Osteocyte (in vitro differentiated cells): Measurements from ENCODE around the gene VPS41. TPM values are rescaled to one million over a fixed set of nuclear protein-coding genes. Genes with fewer than 3 reads are reported as not detected.
A peak's percentile ranks its signal among the peaks of the same experiment; 100 is the strongest.

Source experiments
- DNase-seq: peaks from one replicate; pipeline ENCODE4 v3.0.0; 2021; ENCODE audit warnings: mixed read lengths; ENCODE audit not compliant: unreplicated experiment; ENCODE audit errors: extremely low spot score
- H3K27ac Mint-ChIP-seq: one replicate; pipeline ENCODE4 v1.8.0; 2021; ENCODE audit warnings: mild to moderate bottlenecking, mixed read lengths; ENCODE audit not compliant: unreplicated experiment
- H3K27me3 Mint-ChIP-seq: one replicate; pipeline ENCODE4 v1.8.0; 2021; ENCODE audit warnings: mixed read lengths; ENCODE audit not compliant: unreplicated experiment
- H3K36me3 Mint-ChIP-seq: one replicate; pipeline ENCODE4 v1.8.0; 2021; ENCODE audit warnings: mixed read lengths; ENCODE audit not compliant: unreplicated experiment
- H3K4me1 Mint-ChIP-seq: one replicate; pipeline ENCODE4 v1.8.0; 2021; ENCODE audit warnings: mixed read lengths; ENCODE audit not compliant: unreplicated experiment
- H3K4me3 Mint-ChIP-seq: one replicate; pipeline ENCODE4 v1.8.0; 2021; ENCODE audit warnings: mild to moderate bottlenecking, moderate library complexity, mixed read lengths; ENCODE audit not compliant: unreplicated experiment
- H3K9me3 Mint-ChIP-seq: one replicate; pipeline ENCODE4 v1.8.0; 2021; ENCODE audit warnings: mixed read lengths; ENCODE audit not compliant: unreplicated experiment
- total RNA-seq: library from RNA; stranded (reverse); gene quantifications from 2 replicates; pipeline ENCODE4 v1.2.1, GENCODE V29; 2021
- TF ChIP-seq, protein P1 (sequence below): fragments of 200-600 bp; sonication (generic); IDR thresholded peaks from 2 replicates; pipeline ENCODE4 v1.5.0; 2021; ENCODE audit warnings: antibody characterized with exemption, mild to moderate bottlenecking, moderate library complexity

Gene VPS41
- total RNA-seq, 1 donor from 2014 or later, result 105 TPM

GRCh38 chr7:38870147-38870546 is 38.8 kb downstream of the VPS41 start:
- H3K9me3 Mint-ChIP-seq, result no peaks in the 10 kb centered on the region
- H3K36me3 Mint-ChIP-seq, result peaks cover 6% of the 10 kb centered on the region
- H3K27ac Mint-ChIP-seq, result no peak overlapping the region
- H3K27me3 Mint-ChIP-seq, result no peaks in the 10 kb centered on the region
- DNase-seq, result no peak
- H3K4me1 Mint-ChIP-seq, result peaks cover 6% of the 10 kb centered on the region
- TF ChIP-seq, protein P1, sequence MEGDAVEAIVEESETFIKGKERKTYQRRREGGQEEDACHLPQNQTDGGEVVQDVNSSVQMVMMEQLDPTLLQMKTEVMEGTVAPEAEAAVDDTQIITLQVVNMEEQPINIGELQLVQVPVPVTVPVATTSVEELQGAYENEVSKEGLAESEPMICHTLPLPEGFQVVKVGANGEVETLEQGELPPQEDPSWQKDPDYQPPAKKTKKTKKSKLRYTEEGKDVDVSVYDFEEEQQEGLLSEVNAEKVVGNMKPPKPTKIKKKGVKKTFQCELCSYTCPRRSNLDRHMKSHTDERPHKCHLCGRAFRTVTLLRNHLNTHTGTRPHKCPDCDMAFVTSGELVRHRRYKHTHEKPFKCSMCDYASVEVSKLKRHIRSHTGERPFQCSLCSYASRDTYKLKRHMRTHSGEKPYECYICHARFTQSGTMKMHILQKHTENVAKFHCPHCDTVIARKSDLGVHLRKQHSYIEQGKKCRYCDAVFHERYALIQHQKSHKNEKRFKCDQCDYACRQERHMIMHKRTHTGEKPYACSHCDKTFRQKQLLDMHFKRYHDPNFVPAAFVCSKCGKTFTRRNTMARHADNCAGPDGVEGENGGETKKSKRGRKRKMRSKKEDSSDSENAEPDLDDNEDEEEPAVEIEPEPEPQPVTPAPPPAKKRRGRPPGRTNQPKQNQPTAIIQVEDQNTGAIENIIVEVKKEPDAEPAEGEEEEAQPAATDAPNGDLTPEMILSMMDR, result no peak
- no peak overlapping the region for H3K4me3 Mint-ChIP-seq

DNA sequence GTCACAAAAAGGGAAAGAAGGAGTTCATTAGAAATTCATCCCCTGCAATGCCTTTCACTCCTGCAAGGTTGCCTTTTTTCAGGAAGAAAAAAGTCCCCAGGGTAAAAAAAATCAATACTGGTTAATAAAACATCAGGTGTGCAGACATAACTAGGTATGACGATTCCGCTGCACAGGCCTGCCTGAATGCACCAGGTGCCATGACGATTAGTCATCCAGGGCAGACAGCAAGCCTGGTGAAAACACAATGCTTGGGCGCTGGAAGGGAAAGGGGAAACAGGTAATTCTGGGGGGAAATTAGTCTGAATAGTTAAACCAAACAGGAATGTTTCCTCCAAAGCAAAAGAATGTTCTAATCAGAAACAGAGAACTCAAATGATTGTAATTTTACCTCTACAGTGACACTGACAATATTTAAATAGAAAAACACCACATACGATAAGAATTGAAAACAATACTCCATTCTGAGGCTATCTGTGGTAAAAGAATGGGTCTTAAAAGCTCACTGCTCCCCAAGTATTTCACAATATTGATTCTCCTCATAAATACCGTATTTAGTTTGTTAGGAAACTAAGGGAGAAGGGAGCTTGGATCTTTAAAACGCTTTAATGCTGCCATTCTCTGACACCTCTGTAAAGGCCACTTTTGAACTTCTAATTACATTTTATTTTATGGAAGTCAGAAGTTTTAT is 45.2 kb downstream of the VPS41 start:
- Mint-ChIP-seq H3K27ac (no peak overlapping the region), H3K4me3 (no peak overlapping the region), H3K27me3 (no peaks in the 10 kb centered on the region), H3K9me3 (no peaks in the 10 kb centered on the region), H3K4me1 (peaks cover 2% of the 10 kb centered on the region), H3K36me3 (peaks cover 13% of the 10 kb centered on the region)
- TF ChIP-seq, protein P1, result no peak
- DNase-seq, result no peak

DNA sequence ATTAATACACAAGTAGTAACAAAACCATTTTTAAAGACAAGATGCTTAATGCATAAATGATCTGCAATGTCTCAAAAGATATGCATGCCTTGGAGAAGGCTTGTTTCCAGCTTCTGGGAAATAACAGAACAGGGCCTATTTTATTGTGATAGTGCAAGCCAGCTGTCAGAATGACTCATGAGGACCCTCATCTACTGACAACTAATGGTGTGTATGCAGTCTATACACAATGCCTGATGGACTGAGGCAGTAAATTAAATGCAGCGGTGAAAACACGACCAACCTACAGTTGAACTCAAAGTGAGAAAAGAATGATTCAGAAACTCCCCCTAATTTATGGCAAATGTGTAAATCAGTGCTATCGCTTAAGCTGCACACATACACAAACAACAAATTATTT is 46.3 kb downstream of the VPS41 start:
- H3K27me3 Mint-ChIP-seq, result no peaks in the 10 kb centered on the region
- DNase-seq, result no peak
- H3K4me3 Mint-ChIP-seq, result no peak overlapping the region
- peaks cover 13% of the 10 kb centered on the region for H3K36me3 Mint-ChIP-seq
- H3K27ac Mint-ChIP-seq, result no peak overlapping the region
- no peaks in the 10 kb centered on the region for H3K9me3 Mint-ChIP-seq
- TF ChIP-seq, protein P1, result no peak
- H3K4me1 Mint-ChIP-seq, result peaks cover 9% of the 10 kb centered on the region

DNA sequence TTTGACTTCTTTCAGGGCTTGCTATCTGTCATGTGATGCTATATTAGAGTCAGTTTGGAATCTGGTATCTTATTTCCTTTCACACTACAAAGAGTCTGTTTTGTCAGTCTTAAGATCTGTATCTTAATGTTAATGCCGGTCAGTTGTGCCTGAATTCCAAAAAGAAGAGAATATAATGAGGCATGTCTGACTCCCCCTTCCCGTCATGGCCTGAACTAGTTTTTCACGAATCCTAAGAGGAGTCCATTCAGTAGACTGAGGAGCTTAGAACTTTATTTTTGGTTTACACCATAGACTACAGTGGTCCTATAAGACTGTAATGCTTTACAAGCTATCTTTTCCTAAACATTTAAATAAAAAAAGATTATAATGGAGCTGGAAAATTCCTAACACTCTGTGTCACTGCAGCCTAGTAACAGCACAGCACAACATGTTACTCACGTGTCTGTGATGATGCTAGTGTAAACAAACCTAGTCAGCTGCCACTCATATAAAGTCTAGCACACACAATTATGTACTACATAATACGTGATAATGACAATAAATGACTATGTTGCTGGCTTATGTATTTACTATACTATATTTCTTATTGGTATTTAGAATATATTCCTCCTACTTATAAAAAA is 50.6 kb downstream of the VPS41 start:
- H3K36me3 Mint-ChIP-seq, result peaks cover 16% of the 10 kb centered on the region
- H3K27me3 Mint-ChIP-seq, result no peaks in the 10 kb centered on the region
- TF ChIP-seq, protein P1, result no peak
- H3K27ac Mint-ChIP-seq, result peak overlapping the region; percentile 92
- H3K4me1 Mint-ChIP-seq, result peaks cover 17% of the 10 kb centered on the region
- no peak for DNase-seq
- H3K4me3 Mint-ChIP-seq, result no peak overlapping the region
- no peaks in the 10 kb centered on the region for H3K9me3 Mint-ChIP-seq

- peaks cover 6% of the 10 kb centered on the region for H3K36me3 Mint-ChIP-seq
- H3K27ac Mint-ChIP-seq, result no peak overlapping the region
- no peaks in the 10 kb centered on the region for H3K27me3 Mint-ChIP-seq
- DNase-seq, result no peak
- H3K4me3 Mint-ChIP-seq, result no peak overlapping the region
- TF ChIP-seq, protein P1, result no peak
- no peaks in the 10 kb centered on the region for H3K9me3 Mint-ChIP-seq
- H3K4me1 Mint-ChIP-seq, result peaks cover 17% of the 10 kb centered on the region
Measured at GRCh38 chr7:38855867-38856266, 53.1 kb downstream of the VPS41 start.
